Panc1 (cell line): ENCODE measurements around the gene NOS3. TPM values are rescaled to one million over a fixed set of nuclear protein-coding genes. Genes with fewer than 3 reads are reported as not detected.

Experiments used
- ATAC-seq: fragments of 200-7000 bp; cut with Tn5 transposase; 2 replicates; pipeline ENCODE4 v1.9.1; 2020; ENCODE audit warnings: mild to moderate bottlenecking, moderate library complexity
- BruUV-seq: library from RNA; stranded (reverse); fragments of 400-500 nt; replicated peaks from 2 replicates; lab custom pipeline; 2021; lab: Mats Ljungman, UMichigan
- CTCF ChIA-PET: fragments of 300-600 bp; sonication (Branson Sonifier 250); formaldehyde crosslinking; loops from one replicate; lab custom pipeline; 2022; ENCODE audit warnings: antibody characterized with exemption; lab: Charles Lee
- POLR2A ChIA-PET: fragments of 300-600 bp; sonication (Branson Sonifier 250); formaldehyde crosslinking; loops from one replicate; lab custom pipeline; 2022; ENCODE audit warnings: antibody characterized with exemption; lab: Charles Lee
- DNase-seq: peaks from one replicate; pipeline ENCODE4 v3.0.0-alpha.2; 2010; ENCODE audit warnings: low read depth, low spot score
- H3K27ac ChIP-seq: 2 replicates; pipeline ENCODE4 v1.5.1; 2011; ENCODE audit warnings: mild to moderate bottlenecking, low read length, inconsistent platforms
- H3K27me3 ChIP-seq: fragments of 200-500 bp; sonication (Bioruptor generic); 2 replicates; pipeline ENCODE4 v1.6.0; 2014; ENCODE audit warnings: low read length, inconsistent platforms; ENCODE audit not compliant: control insufficient read depth, insufficient read depth
- H3K36me3 ChIP-seq: fragments of 200-500 bp; sonication (Bioruptor generic); 2 replicates; pipeline ENCODE4 v1.5.1; 2014; ENCODE audit warnings: inconsistent platforms, mild to moderate bottlenecking, low read length, moderate library complexity; ENCODE audit not compliant: control insufficient read depth, insufficient read depth
- H3K4me1 ChIP-seq: 2 replicates; pipeline ENCODE4 v1.5.1; 2011; ENCODE audit warnings: inconsistent platforms, mild to moderate bottlenecking, low read length, moderate library complexity; ENCODE audit not compliant: control insufficient read depth, insufficient read depth
- H3K4me3 ChIP-seq, 2 experiments: 2 replicates each; pipeline ENCODE4 v1.5.1; 2011 to 2012; ENCODE audit warnings: low read depth in 2 of 2, low read length in 2 of 2, mild to moderate bottlenecking in 2 of 2, inconsistent platforms in 1 of 2, moderate library complexity in 1 of 2
- H3K9me3 ChIP-seq: fragments of 200-500 bp; sonication (Bioruptor generic); 2 replicates; pipeline ENCODE4 v1.5.1; 2014; ENCODE audit warnings: low read depth, mild to moderate bottlenecking, inconsistent platforms, low read length, moderate library complexity; ENCODE audit not compliant: control insufficient read depth, insufficient read depth
- POLR2AphosphoS5 ChIP-seq: IDR thresholded peaks from 2 replicates; pipeline ENCODE4 v1.6.1; 2012; ENCODE audit warnings: mild to moderate bottlenecking, low read depth, low read length, moderate library complexity
- SIN3A ChIP-seq: IDR thresholded peaks from 2 replicates; pipeline ENCODE4 v1.6.1; 2012; ENCODE audit warnings: low read depth, mild to moderate bottlenecking, low read length, moderate library complexity, borderline replicate concordance; ENCODE audit not compliant: insufficient read depth
- TCF7L2 ChIP-seq: IDR thresholded peaks from 2 replicates; pipeline ENCODE4 v1.6.1; 2011; ENCODE audit warnings: mild to moderate bottlenecking, low read depth, low read length, inconsistent platforms
- in situ Hi-C: cut with HindIII; loops from 2 replicates; pipeline ENCODE4 v1.10.0; 2016; ENCODE audit warnings: low sequenced_read_pairs, low pct_unique_long_range_greater_than_20kb
- intact Hi-C: fragments of 100-400 bp; cut with micrococcal nuclease; formaldehyde crosslinking; loops from one replicate; pipeline ENCODE4 v1.10.0; 2022; ENCODE audit not compliant: unreplicated experiment
- total RNA-seq: library from RNA; stranded (reverse); gene quantifications from one replicate; pipeline ENCODE4 v1.2.1, GENCODE V29; 2021; ENCODE audit not compliant: unreplicated experiment
- TF ChIP-seq, protein P1 (sequence below), 2 experiments: IDR thresholded peaks; 2 replicates each; pipeline ENCODE4 v1.6.1; 2011 to 2012; ENCODE audit warnings: low read depth in 2 of 2, control low read depth in 1 of 2, low read length in 1 of 2, mild to moderate bottlenecking in 1 of 2, moderate library complexity in 1 of 2; ENCODE audit not compliant: insufficient read depth in 1 of 2
- TF ChIP-seq, protein P2 (sequence below): fragments of 450-650 bp; IDR thresholded peaks from 2 replicates; pipeline ENCODE4 v1.5.1; 2017; ENCODE audit warnings: mild to moderate bottlenecking

NOS3 gene
- total RNA-seq, 1 experiment from 2014 or later, result 3.1 TPM

DNA sequence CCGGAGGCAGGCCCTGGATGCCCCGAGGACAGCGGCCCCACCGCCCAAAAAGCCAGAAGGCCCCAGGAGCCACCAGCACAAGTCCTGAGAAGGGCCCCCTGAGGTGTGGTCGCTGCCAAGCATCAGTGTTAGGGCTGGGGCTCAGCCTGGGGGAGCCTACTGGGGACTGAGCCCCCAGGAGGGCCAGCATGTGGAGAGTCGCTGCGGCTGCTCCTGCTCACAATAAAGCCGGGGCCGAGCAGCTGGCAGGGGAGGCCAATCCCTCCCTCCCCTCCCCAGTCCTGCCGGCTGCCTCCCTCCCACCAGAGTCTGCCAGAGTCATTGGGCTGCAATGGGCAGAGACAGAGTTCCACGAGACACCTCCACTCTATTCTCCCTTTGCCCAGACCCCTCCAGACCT is 54.4 kb downstream of the NOS3 start:
- H3K4me1 ChIP-seq, result no peaks in the 10 kb centered on the region
- H3K4me3 ChIP-seq, result no peak overlapping the region
- POLR2A ChIA-PET, result no interaction called here
- H3K9me3 ChIP-seq, result no peaks in the 10 kb centered on the region
- TF ChIP-seq SIN3A, result no peak
- no peak for TF ChIP-seq POLR2AphosphoS5
- TF ChIP-seq, protein P1, sequence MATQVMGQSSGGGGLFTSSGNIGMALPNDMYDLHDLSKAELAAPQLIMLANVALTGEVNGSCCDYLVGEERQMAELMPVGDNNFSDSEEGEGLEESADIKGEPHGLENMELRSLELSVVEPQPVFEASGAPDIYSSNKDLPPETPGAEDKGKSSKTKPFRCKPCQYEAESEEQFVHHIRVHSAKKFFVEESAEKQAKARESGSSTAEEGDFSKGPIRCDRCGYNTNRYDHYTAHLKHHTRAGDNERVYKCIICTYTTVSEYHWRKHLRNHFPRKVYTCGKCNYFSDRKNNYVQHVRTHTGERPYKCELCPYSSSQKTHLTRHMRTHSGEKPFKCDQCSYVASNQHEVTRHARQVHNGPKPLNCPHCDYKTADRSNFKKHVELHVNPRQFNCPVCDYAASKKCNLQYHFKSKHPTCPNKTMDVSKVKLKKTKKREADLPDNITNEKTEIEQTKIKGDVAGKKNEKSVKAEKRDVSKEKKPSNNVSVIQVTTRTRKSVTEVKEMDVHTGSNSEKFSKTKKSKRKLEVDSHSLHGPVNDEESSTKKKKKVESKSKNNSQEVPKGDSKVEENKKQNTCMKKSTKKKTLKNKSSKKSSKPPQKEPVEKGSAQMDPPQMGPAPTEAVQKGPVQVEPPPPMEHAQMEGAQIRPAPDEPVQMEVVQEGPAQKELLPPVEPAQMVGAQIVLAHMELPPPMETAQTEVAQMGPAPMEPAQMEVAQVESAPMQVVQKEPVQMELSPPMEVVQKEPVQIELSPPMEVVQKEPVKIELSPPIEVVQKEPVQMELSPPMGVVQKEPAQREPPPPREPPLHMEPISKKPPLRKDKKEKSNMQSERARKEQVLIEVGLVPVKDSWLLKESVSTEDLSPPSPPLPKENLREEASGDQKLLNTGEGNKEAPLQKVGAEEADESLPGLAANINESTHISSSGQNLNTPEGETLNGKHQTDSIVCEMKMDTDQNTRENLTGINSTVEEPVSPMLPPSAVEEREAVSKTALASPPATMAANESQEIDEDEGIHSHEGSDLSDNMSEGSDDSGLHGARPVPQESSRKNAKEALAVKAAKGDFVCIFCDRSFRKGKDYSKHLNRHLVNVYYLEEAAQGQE (IDR thresholded peaks at IDR 0.05; ENCODE audit: insufficient read depth in 1 of 2, low read depth in 2 of 2, low read length in 1 of 2), result no peak
- TF ChIP-seq, protein P2, sequence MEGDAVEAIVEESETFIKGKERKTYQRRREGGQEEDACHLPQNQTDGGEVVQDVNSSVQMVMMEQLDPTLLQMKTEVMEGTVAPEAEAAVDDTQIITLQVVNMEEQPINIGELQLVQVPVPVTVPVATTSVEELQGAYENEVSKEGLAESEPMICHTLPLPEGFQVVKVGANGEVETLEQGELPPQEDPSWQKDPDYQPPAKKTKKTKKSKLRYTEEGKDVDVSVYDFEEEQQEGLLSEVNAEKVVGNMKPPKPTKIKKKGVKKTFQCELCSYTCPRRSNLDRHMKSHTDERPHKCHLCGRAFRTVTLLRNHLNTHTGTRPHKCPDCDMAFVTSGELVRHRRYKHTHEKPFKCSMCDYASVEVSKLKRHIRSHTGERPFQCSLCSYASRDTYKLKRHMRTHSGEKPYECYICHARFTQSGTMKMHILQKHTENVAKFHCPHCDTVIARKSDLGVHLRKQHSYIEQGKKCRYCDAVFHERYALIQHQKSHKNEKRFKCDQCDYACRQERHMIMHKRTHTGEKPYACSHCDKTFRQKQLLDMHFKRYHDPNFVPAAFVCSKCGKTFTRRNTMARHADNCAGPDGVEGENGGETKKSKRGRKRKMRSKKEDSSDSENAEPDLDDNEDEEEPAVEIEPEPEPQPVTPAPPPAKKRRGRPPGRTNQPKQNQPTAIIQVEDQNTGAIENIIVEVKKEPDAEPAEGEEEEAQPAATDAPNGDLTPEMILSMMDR, result no peak
- TF ChIP-seq TCF7L2, result no peak
- DNase-seq, result no peak
- ATAC-seq, result no peak
- in situ Hi-C loops (no loop called here), intact Hi-C loops (no loop called here)
- BruUV-seq, result no TSS peak
- no peak overlapping the region for H3K27ac ChIP-seq
- H3K36me3 ChIP-seq, result no peaks in the 10 kb centered on the region
- no peaks in the 10 kb centered on the region for H3K27me3 ChIP-seq
- CTCF ChIA-PET, result no interaction called here

DNA sequence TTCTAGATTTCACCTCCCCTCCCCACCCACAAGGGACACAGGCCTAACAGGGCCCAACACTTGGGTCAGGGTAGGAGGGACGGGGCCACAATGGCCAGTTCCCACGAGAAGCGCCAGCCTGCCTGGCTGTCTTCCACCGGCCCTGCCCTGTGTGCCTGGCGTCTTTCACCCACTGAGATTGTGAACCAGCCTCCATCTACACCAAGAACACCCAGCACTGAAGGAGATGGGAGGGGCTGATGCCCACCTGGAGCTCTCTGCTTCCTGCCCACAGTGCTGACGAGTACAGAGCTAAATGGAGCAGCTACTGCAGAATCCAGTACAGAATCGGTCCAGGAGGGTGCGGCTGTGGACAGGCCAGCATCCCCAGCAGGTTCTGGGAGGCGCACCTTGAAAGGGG is 55.1 kb downstream of the NOS3 start:
- TF ChIP-seq, protein P2, result no peak
- no peak for TF ChIP-seq TCF7L2
- TF ChIP-seq SIN3A, result no peak
- no peak for TF ChIP-seq POLR2AphosphoS5
- TF ChIP-seq, protein P1 (IDR thresholded peaks at IDR 0.05; ENCODE audit: insufficient read depth in 1 of 2, low read depth in 2 of 2, low read length in 1 of 2), result no peak
- no TSS peak for BruUV-seq
- Histone ChIP-seq H3K4me3 (no peak overlapping the region), H3K36me3 (no peaks in the 10 kb centered on the region), H3K27ac (no peak overlapping the region), H3K4me1 (no peaks in the 10 kb centered on the region), H3K9me3 (no peaks in the 10 kb centered on the region), H3K27me3 (no peaks in the 10 kb centered on the region)
- intact Hi-C loops (no loop called here), in situ Hi-C loops (no loop called here)
- CTCF ChIA-PET, result no interaction called here
- no peak for DNase-seq
- POLR2A ChIA-PET, result no interaction called here
- ATAC-seq, result no peak
